ENCODE measurements around the gene PRR13.

DNA sequence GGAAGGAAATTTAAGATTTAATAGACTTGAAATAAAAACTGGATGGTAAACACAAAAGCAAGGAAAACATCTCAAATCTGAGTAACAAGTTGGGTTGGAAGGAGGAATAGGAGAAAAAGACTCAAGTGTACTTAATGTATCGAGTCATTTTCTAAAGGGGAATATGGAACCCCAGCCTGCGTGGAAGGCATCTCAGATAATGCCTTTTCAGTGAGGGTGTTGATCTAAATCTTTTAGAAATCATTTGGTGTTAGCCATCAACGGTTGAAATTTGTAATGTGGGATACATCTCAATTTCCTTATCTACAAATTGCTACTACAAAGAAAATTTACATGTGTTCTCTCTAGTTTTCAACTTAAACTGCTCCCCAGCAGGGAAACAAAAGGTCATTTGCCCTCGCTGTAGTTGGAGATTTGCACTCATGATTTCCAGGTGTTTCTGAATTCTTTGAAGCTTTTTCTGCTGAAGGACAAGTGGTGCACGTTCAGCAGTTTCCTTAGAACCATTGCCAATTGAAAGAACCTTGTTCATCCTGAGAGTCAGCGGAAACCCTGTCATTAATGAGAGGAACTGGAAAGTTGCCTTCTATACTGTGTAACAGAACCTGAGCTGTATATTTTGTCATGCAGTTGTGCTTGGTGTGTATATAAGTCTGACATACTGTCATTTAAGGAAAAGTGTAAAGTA lies 12.6 kb downstream of the PRR13 start:
- TF ChIP-seq, protein P1, sequence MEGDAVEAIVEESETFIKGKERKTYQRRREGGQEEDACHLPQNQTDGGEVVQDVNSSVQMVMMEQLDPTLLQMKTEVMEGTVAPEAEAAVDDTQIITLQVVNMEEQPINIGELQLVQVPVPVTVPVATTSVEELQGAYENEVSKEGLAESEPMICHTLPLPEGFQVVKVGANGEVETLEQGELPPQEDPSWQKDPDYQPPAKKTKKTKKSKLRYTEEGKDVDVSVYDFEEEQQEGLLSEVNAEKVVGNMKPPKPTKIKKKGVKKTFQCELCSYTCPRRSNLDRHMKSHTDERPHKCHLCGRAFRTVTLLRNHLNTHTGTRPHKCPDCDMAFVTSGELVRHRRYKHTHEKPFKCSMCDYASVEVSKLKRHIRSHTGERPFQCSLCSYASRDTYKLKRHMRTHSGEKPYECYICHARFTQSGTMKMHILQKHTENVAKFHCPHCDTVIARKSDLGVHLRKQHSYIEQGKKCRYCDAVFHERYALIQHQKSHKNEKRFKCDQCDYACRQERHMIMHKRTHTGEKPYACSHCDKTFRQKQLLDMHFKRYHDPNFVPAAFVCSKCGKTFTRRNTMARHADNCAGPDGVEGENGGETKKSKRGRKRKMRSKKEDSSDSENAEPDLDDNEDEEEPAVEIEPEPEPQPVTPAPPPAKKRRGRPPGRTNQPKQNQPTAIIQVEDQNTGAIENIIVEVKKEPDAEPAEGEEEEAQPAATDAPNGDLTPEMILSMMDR (IDR thresholded peaks at IDR 0.05; ENCODE audit: low read depth, low read length, poor library complexity, severe bottlenecking): no peak
- no peak for TF ChIP-seq EZH2phosphoT487 (IDR thresholded peaks at IDR 0.05; ENCODE audit: borderline replicate concordance, low read length)

Data from DOHH2 (cell line).